ENCODE data around the gene VCPKMT.

- TF ChIP-seq CTCF (IDR thresholded peaks at IDR 0.05) (no peak), EZH2 (IDR thresholded peaks at IDR 0.05) (no peak), EZH2phosphoT487 (IDR thresholded peaks at IDR 0.05) (no peak)
Measured at GRCh38 chr14:50122291-50122690, 5.9 kb upstream of the VCPKMT start.

Measured in neural progenitor cell (in vitro differentiated cells).